KMS-11 (cell line): ENCODE data around the gene BEND5.

ENCODE experiments used
- H2AFZ ChIP-seq: fragments of 200-600 bp; sonication (generic); 2 replicates; pipeline ENCODE4 v1.6.1; 2016; ENCODE audit warnings: antibody characterized with exemption, mixed run types, low read depth
- H3K27ac ChIP-seq: fragments of 200-600 bp; sonication (generic); 2 replicates; pipeline ENCODE4 v1.6.1; 2016; ENCODE audit warnings: mild to moderate bottlenecking, mixed run types
- H3K27me3 ChIP-seq: fragments of 200-600 bp; sonication (generic); 2 replicates; pipeline ENCODE4 v1.6.1; 2017; ENCODE audit warnings: mild to moderate bottlenecking, low read depth, mixed run types, moderate library complexity; ENCODE audit not compliant: insufficient read depth
- H3K36me3 ChIP-seq: fragments of 200-600 bp; sonication (generic); 2 replicates; pipeline ENCODE4 v1.6.1; 2017; ENCODE audit warnings: mild to moderate bottlenecking, mixed run types; ENCODE audit not compliant: insufficient read depth
- H3K4me1 ChIP-seq: fragments of 200-600 bp; sonication (generic); 2 replicates; pipeline ENCODE4 v1.6.1; 2016; ENCODE audit warnings: mild to moderate bottlenecking, low read depth, mixed run types; ENCODE audit not compliant: poor library complexity, severe bottlenecking
- H3K4me2 ChIP-seq: fragments of 200-600 bp; sonication (generic); 2 replicates; pipeline ENCODE4 v1.7.0; 2016; ENCODE audit warnings: mild to moderate bottlenecking, mixed run types
- H3K4me3 ChIP-seq: fragments of 200-600 bp; sonication (generic); IDR thresholded peaks from 2 replicates; pipeline ENCODE4 v1.6.1; 2017; ENCODE audit warnings: low read depth, low read length, mixed read lengths; ENCODE audit not compliant: insufficient read depth
- H3K79me2 ChIP-seq: fragments of 200-600 bp; sonication (generic); 2 replicates; pipeline ENCODE4 v1.6.1; 2016; ENCODE audit warnings: low read depth, mixed run types; ENCODE audit not compliant: insufficient read depth
- H3K9ac ChIP-seq: fragments of 200-600 bp; sonication (generic); 2 replicates; pipeline ENCODE4 v1.6.1; 2016; ENCODE audit warnings: mild to moderate bottlenecking, mixed run types
- H4K20me1 ChIP-seq: fragments of 200-600 bp; sonication (generic); 2 replicates; pipeline ENCODE4 v1.6.1; 2016; ENCODE audit warnings: mild to moderate bottlenecking, mixed run types; ENCODE audit not compliant: insufficient read depth
- CTCF ChIP-seq: fragments of 200-600 bp; sonication (generic); conservative IDR thresholded peaks from 2 replicates; pipeline ENCODE4 v1.6.1; 2017; ENCODE audit warnings: low read depth, mild to moderate bottlenecking, antibody characterized with exemption, low read length, moderate library complexity, mixed read lengths

BEND5 gene

GRCh38 chr1:48695161-48695560 lies 81.5 kb downstream of the BEND5 start:
- H3K4me1 ChIP-seq: no peaks in the 10 kb centered on the region
- H3K36me3 ChIP-seq: no peaks in the 10 kb centered on the region
- no peak for TF ChIP-seq CTCF
- H3K79me2 ChIP-seq: no peaks in the 10 kb centered on the region
- no peak overlapping the region for H2AFZ ChIP-seq
- H3K27me3 ChIP-seq: no peaks in the 10 kb centered on the region
- no peak overlapping the region for H3K9ac ChIP-seq
- H3K4me3 ChIP-seq: no peak overlapping the region
- H4K20me1 ChIP-seq: no peaks in the 10 kb centered on the region
- no peak overlapping the region for H3K27ac ChIP-seq
- no peak overlapping the region for H3K4me2 ChIP-seq

- no peak for TF ChIP-seq CTCF
- H3K9ac ChIP-seq: no peak overlapping the region
- H3K4me2 ChIP-seq: no peak overlapping the region
- H4K20me1 ChIP-seq: no peaks in the 10 kb centered on the region
- H3K79me2 ChIP-seq: no peaks in the 10 kb centered on the region
- H3K4me3 ChIP-seq: no peak overlapping the region
- no peak overlapping the region for H2AFZ ChIP-seq
- H3K27me3 ChIP-seq: no peaks in the 10 kb centered on the region
- H3K36me3 ChIP-seq: no peaks in the 10 kb centered on the region
- no peaks in the 10 kb centered on the region for H3K4me1 ChIP-seq
- H3K27ac ChIP-seq: no peak overlapping the region
Observed at GRCh38 chr1:48693674-48694320, 82.9 kb downstream of the BEND5 start.

- Histone ChIP-seq H3K36me3 (no peaks in the 10 kb centered on the region), H3K4me3 (no peak overlapping the region), H3K27me3 (no peaks in the 10 kb centered on the region), H3K4me2 (no peak overlapping the region), H3K79me2 (no peaks in the 10 kb centered on the region), H2AFZ (no peak overlapping the region), H4K20me1 (no peaks in the 10 kb centered on the region), H3K27ac (no peak overlapping the region), H3K9ac (no peak overlapping the region), H3K4me1 (no peaks in the 10 kb centered on the region)
- TF ChIP-seq CTCF: no peak
Observed at GRCh38 chr1:48693180-48693579, 83.5 kb downstream of the BEND5 start.

GRCh38 chr1:48692235-48692634 lies 84.5 kb downstream of the BEND5 start:
- Histone ChIP-seq H3K4me1 (no peaks in the 10 kb centered on the region), H3K27me3 (no peaks in the 10 kb centered on the region), H4K20me1 (no peaks in the 10 kb centered on the region), H2AFZ (no peak overlapping the region), H3K27ac (no peak overlapping the region), H3K79me2 (no peaks in the 10 kb centered on the region), H3K9ac (no peak overlapping the region), H3K4me3 (no peak overlapping the region), H3K36me3 (no peaks in the 10 kb centered on the region), H3K4me2 (no peak overlapping the region)
- TF ChIP-seq CTCF: no peak
